Measurements from ENCODE around the gene SMIM26.

SMIM26 gene

DNA sequence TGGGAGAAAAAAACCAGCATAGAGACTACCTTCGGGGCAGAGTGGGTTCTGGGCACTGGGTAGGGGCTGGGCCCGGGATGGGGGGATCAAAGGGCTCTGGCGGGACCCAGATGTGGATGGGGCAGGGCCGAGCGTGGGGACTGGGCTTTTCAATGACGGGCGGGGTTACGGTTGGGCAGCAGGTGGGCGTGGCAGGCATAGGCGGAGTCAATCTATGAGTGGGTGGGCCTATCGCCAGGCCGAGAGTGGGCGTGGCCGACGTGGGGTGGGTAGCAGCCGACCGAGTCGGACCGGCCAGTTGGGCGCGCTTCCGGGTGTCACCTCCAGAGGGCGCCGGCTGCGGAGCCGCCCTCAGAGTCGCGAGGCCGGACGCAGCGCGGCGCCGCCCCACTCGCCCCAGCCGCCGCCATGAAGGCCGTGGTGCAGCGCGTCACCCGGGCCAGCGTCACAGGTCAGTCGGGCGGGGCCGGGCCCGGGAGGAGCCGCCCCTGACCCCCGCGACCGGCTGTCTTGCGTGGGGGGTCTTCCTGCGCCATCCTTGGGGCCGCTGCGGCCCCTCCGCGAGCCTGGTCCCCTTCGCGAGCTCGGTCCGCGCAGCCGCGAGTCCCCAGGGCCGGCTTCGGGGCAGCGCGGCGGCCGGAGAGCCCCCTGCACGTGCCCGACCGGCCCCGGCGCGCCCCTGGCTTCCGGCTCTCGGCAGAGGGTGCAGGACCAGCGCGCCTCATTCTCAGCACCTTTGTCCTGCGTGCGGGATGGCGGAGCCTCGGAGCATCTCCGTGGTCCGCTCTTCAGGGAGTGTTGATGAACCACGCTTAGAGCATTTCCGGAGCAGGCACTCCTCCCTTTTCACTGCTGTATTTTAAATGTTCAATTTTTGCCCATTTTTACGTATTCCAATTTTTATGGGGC lies 20.7 kb downstream of the SMIM26 start, which contains the start of gene DTD1:
Gene DTD1 (plus strand): TSS at position 390 of the 909 bp plus-strand sequence. CDS start 19 bp downstream, at position 409.
- DNase-seq = peak; percentile 82

DNA sequence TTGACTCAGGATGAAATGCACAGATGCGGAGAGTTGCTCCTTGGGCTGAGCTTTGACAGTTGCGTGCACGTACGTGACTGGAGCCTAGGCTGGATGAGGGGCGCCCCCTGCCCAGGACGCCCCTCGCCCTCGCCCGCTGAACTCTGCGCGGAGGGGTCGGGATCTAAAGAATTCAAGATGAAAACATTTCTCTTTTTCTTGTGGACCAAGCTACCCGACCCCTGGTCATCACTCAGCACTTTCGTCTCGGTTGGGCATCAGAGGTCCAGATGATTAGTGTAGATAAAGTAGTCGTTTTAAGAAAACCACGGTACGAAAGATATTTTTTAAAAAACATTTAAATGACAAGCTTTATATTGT lies 21.3 kb downstream of the SMIM26 start:
- peak; percentile 22 for DNase-seq

DNA sequence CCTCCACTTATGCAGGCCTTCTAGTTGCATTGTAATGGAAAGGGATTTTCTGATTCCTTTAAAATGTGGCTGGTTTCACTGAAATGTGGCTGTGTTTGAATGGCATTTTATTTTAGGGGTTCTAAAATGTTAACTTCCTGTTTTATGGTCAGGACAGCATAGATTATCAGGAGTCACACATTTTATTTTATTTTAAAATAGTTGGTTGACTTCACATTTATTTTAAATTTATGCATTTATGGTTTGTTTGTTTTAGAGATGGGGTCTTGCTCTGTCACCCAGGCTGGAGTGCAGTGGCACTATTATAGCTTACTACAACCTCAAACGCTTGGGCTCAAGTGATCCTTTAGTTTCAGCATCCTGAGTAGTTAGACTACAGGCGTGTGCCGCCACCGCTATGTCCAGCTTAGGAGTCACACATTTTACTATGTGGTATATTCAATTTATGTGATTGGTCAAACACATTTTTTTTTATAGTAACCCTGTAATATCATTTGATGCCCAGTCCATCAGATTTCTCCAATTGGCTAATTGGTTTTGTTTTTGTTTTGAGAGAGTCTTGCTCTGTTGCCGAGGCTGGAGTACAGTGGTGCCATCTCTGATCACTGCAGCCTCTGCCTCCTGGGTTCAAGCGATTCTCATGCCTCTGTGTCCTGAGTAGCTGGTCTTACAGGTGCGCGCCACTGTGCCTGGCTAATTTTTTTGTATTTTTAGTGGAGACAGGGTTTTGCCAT lies 22.9 kb downstream of the SMIM26 start:
- no peak for DNase-seq

DNA sequence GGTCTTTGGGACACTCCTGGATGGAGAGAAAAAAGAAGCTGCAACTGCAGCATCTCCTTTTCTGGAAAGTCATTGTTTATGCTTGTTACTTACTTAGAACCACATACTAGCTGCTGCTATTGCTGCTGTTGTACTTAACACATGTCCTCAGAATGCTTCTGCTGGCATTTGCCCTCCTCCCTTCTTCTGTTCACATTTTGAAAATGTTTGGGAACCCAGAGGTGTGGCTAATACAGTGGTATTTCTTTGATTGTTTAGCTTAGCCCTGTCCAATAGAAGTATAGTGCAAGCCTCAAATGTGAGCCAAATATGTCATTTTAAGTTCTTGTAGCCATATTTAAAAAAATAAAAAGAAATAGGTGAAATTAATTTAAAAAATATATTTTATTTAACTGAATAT lies 29.0 kb downstream of the SMIM26 start:
- DNase-seq = no peak

DNA sequence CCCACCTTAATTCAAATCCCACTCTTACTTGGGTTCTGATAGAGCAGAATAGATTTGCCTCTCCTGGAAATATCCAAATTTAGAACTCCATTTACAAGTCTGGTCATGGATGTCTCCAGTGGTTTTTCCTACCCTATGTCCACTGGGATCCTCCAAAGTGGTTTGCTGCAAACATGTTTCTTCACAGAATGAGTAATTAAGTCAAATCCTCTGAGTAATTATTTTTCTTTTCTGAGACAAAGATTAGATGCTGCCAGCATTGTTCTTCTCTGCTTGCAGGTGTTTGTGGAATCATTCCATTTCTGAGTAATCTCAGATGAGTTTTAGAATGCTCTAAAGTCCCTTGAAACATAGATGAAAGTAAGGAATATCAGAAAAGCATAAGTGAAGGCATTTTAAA lies 42.5 kb downstream of the SMIM26 start:
- no peak for DNase-seq

DNA sequence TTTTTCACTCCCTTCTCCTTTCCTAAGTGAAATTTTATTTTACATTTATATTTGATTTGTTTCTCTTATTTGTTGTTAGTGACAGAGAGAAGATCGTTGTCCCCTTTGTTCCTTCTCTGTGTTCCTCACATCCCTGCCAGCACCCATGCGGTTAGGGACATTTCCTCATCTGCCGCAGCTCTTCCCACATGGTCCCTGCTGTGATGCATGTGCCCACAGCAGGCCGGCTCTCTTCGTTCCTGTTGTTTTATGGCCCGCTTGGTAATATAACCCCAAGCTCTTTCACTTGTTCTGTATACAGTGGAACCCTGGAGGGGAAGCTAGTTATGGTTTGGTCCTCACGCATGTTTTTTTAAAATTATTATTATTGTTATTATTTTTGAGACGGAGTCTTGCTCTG lies 44.3 kb downstream of the SMIM26 start:
- no peak for DNase-seq

DNA sequence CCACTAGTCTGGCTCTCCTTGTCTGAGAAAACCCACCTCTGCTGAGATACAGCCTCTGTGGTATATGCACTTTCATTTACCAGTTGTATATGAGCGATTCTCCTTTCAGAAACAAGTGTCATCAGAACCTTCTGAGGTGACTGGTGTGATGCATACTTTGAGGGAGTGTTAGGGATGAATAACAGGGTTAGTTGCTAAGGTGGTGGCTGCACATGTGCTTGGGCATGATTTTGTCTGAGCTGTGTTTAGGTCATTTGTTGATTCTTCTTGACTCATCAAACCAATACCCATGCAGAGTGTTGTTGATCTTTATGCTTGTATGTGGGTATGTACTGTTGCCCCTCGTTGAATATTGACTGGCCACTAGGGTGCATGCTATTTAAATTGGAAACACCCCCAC lies 46.3 kb downstream of the SMIM26 start:
- DNase-seq = no peak

DNA sequence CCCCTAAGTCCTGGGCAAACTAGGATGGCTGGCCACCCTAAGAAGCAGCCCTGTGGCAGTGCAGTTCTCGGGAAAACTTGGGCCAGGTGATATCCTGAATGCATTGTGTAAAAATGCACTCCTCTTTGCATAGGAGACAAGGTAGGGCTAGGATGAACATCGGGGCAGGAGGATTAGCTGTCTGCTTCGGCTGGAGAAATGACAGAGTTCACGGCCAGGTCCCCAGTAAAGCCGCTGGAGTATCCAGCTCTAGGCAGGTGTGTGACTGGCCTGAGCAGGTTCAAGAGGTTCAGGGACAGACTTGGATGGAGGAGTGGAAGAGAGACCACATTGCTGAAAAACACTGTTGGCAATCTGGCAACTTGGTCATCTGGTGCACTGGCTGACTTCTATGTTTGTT lies 47.0 kb downstream of the SMIM26 start:
- no peak for DNase-seq

DNA sequence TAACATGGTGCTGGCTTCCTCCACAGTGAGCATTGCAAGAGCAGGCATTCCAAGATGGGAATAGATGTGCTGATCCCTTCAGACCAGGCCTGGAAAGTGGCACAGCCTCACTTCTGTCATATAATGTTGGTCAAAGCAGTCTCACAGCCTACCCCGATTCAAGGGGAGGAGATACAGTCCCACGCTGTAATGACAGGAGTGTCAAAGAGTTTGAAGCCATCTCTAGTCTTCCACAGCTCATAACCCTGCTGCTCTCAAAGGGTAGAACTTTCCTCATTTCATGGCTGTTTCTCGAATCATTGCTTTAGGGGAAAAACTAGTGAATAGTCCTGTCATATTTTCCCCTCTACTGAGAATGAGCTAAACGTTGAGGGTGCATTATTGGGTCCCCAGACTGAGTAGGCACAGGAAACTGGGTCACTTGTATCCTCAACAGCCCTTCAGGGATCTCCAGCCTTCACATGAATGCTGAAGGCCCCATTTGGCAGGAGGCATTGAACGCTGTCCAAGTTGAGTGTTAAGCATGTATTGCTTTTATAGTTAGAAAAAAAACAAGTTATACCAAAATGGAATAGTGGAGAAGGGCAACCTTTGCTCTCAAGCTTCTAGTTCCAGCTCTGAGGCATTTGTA lies 47.9 kb downstream of the SMIM26 start:
- no peak for DNase-seq
